ENCODE data around the gene TNS4. TPM values are rescaled to one million over a fixed set of nuclear protein-coding genes. Genes with fewer than 3 reads are reported as not detected.

The TNS4 gene
- total and polyA plus RNA-seq, 2 experiments from 2014 or later: 0.20 TPM; not detected in 1

DNA sequence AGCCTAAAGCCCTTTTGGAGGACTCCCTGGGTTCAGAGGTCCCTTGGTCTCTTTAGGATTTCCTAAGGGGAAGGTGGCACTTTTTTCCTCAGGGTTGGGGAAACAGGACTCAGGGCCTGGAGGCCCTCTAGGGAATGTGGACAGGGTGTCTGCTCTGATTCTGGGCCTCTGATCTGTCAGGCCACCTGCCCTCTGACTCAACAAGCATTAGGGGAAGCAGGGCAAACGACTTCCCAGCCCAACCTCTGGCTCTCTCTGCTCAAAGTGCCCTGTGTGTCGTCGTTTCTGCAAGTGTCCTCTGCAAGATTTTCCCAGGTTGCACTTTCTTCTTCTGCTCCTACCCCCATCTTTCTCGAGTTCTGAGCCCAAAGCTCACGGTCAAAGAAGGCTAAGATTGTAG, 64.8 kb downstream of the TNS4 start:
- no peaks in the 10 kb centered on the region for H3K79me2 ChIP-seq (ENCODE audit: insufficient read depth)
- in situ Hi-C loops (cut with MboI): no loop called here
- no peak for TF ChIP-seq EZH2phosphoT487 (IDR thresholded peaks at IDR 0.05; ENCODE audit: insufficient read depth, low read depth)
- TF ChIP-seq EZH2 (IDR thresholded peaks at IDR 0.05; ENCODE audit: insufficient read depth, poor library complexity, severe bottlenecking): no peak
- H3K4me1 ChIP-seq (ENCODE audit: insufficient read depth): peaks cover 10% of the 10 kb centered on the region
- 22 to 30% methylated on average over 5 of the region's 5 CpGs for WGBS, 2 experiments (ENCODE audit: low coverage in 1 of 2, low lambda C conversion rate in 2 of 2, missing lambda C conversion rate in 2 of 2)
- H3K9me2 ChIP-seq (ENCODE audit: insufficient read depth): no peaks in the 10 kb centered on the region
- no peaks in the 10 kb centered on the region for H3K9me3 ChIP-seq (ENCODE audit: low read depth)
- H3K9ac ChIP-seq: no peak overlapping the region
- H3F3A ChIP-seq (ENCODE audit: insufficient read depth): peaks cover 5% of the 10 kb centered on the region
- no peak for DNase-seq
- H3K4me3 ChIP-seq: no peak overlapping the region
- no peaks in the 10 kb centered on the region for H3K36me3 ChIP-seq (ENCODE audit: low read depth)
- H3K4me2 ChIP-seq (ENCODE audit: unreplicated experiment): no peak overlapping the region
- H4K20me1 ChIP-seq (ENCODE audit: insufficient read depth): no peaks in the 10 kb centered on the region
- no peak overlapping the region for H2AFZ ChIP-seq
- no peak overlapping the region for H3K27ac ChIP-seq
- no peaks in the 10 kb centered on the region for H3K27me3 ChIP-seq (replicated peaks; ENCODE audit: insufficient read depth)

GRCh38 chr17:40433551-40434415, 67.6 kb downstream of the TNS4 start:
- DNase-seq: peak; percentile 50
- H3K9me3 ChIP-seq (ENCODE audit: low read depth): no peaks in the 10 kb centered on the region
- TF ChIP-seq EZH2phosphoT487 (IDR thresholded peaks at IDR 0.05; ENCODE audit: insufficient read depth, low read depth) (no peak), EZH2 (IDR thresholded peaks at IDR 0.05; ENCODE audit: insufficient read depth, poor library complexity, severe bottlenecking) (no peak)
- H3K27me3 ChIP-seq (replicated peaks; ENCODE audit: insufficient read depth): no peaks in the 10 kb centered on the region
- H3K27ac ChIP-seq: no peak overlapping the region
- no peaks in the 10 kb centered on the region for H4K20me1 ChIP-seq (ENCODE audit: insufficient read depth)
- no peaks in the 10 kb centered on the region for H3K36me3 ChIP-seq (ENCODE audit: low read depth)
- 90 to 94% methylated on average over 6 of the region's 6 CpGs for WGBS, 2 experiments (ENCODE audit: low coverage in 1 of 2, low lambda C conversion rate in 2 of 2, missing lambda C conversion rate in 2 of 2)
- H2AFZ ChIP-seq: peak overlapping the region; percentile 54
- H3K4me2 ChIP-seq (ENCODE audit: unreplicated experiment): no peak overlapping the region
- H3F3A ChIP-seq (ENCODE audit: insufficient read depth): peaks cover 5% of the 10 kb centered on the region
- in situ Hi-C loops (cut with MboI): no loop called here
- H3K79me2 ChIP-seq (ENCODE audit: insufficient read depth): no peaks in the 10 kb centered on the region
- H3K9ac ChIP-seq: 0 out of 2 replicates have a peak overlapping the region, but pooled peaks have one; percentile 3
- H3K4me1 ChIP-seq (ENCODE audit: insufficient read depth): peaks cover 10% of the 10 kb centered on the region
- H3K9me2 ChIP-seq (ENCODE audit: insufficient read depth): no peaks in the 10 kb centered on the region
- H3K4me3 ChIP-seq: no peak overlapping the region

- Histone ChIP-seq H3K27ac (no peak overlapping the region), H3K9ac (0 out of 2 replicates have a peak overlapping the region, but pooled peaks have one; percentile 3)
- in situ Hi-C loops (cut with MboI): no loop called here
These were observed 68.4 kb downstream of the TNS4 start for GRCh38 chr17:40432864-40433528.

DNA sequence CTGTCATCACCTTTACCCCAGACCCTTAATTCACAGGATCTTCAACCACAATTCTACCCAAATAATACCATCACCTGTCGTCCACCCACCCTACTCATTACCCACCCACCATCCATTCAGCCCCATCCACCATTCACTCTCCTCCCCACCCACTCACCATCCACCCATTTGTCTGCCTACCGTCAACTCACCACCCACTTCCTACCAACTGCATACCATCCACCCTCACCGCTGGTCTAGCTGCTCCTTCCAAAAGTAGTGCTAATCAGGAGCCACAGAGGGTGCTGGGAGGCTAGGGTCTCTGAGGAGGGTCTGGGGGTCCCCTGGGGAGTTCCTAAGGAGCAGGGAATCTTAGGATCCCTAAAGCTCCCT, 70.2 kb downstream of the TNS4 start:
- Histone ChIP-seq H3K27ac (no peak overlapping the region), H3F3A (ENCODE audit: insufficient read depth) (peaks cover 5% of the 10 kb centered on the region), H3K9me2 (ENCODE audit: insufficient read depth) (no peaks in the 10 kb centered on the region), H2AFZ (no peak overlapping the region), H3K79me2 (ENCODE audit: insufficient read depth) (no peaks in the 10 kb centered on the region), H3K4me3 (no peak overlapping the region), H3K4me1 (ENCODE audit: insufficient read depth) (peaks cover 10% of the 10 kb centered on the region), H4K20me1 (ENCODE audit: insufficient read depth) (no peaks in the 10 kb centered on the region), H3K9ac (no peak overlapping the region), H3K27me3 (replicated peaks; ENCODE audit: insufficient read depth) (no peaks in the 10 kb centered on the region), H3K36me3 (ENCODE audit: low read depth) (no peaks in the 10 kb centered on the region), H3K9me3 (ENCODE audit: low read depth) (no peaks in the 10 kb centered on the region), H3K4me2 (ENCODE audit: unreplicated experiment) (no peak overlapping the region)
- TF ChIP-seq EZH2phosphoT487 (IDR thresholded peaks at IDR 0.05; ENCODE audit: insufficient read depth, low read depth): no peak
- TF ChIP-seq EZH2 (IDR thresholded peaks at IDR 0.05; ENCODE audit: insufficient read depth, poor library complexity, severe bottlenecking): no peak
- DNase-seq: no peak
- 80 to 85% methylated on average over 3 of the region's 3 CpGs for WGBS, 2 experiments (ENCODE audit: low coverage in 1 of 2, low lambda C conversion rate in 2 of 2, missing lambda C conversion rate in 2 of 2)
- in situ Hi-C loops (cut with MboI): no loop called here

More at GRCh38 chr17:40432864-40433528, 68.4 kb downstream of the TNS4 start:
- Histone ChIP-seq H2AFZ (peak overlapping the region; percentile 54), H3K4me3 (no peak overlapping the region), H3K4me1 (ENCODE audit: insufficient read depth) (peaks cover 10% of the 10 kb centered on the region), H3K9me3 (ENCODE audit: low read depth) (no peaks in the 10 kb centered on the region), H3F3A (ENCODE audit: insufficient read depth) (peaks cover 5% of the 10 kb centered on the region), H3K36me3 (ENCODE audit: low read depth) (no peaks in the 10 kb centered on the region), H3K79me2 (ENCODE audit: insufficient read depth) (no peaks in the 10 kb centered on the region), H4K20me1 (ENCODE audit: insufficient read depth) (no peaks in the 10 kb centered on the region), H3K9me2 (ENCODE audit: insufficient read depth) (no peaks in the 10 kb centered on the region), H3K4me2 (ENCODE audit: unreplicated experiment) (no peak overlapping the region), H3K27me3 (replicated peaks; ENCODE audit: insufficient read depth) (no peaks in the 10 kb centered on the region)
- DNase-seq: peak; percentile 81
- no peak for TF ChIP-seq EZH2phosphoT487 (IDR thresholded peaks at IDR 0.05; ENCODE audit: insufficient read depth, low read depth)
- TF ChIP-seq EZH2 (IDR thresholded peaks at IDR 0.05; ENCODE audit: insufficient read depth, poor library complexity, severe bottlenecking): no peak
- 38 to 46% methylated on average over 2 of the region's 2 CpGs for WGBS, 2 experiments (ENCODE audit: low coverage in 1 of 2, low lambda C conversion rate in 2 of 2, missing lambda C conversion rate in 2 of 2)

Measured in GM23248 (cell line).